Measurements from ENCODE around the gene PPM1E.

Gene PPM1E

GRCh38 chr17:58993311-58993710, 237.7 kb downstream of the PPM1E start:
- in situ Hi-C loops (cut with MboI; ENCODE audit: low sequenced_read_pairs), result no loop called here

- in situ Hi-C loops (cut with MboI; ENCODE audit: low sequenced_read_pairs), result no loop called here
Observed at GRCh38 chr17:58995247-58995940, 239.7 kb downstream of the PPM1E start.

DNA sequence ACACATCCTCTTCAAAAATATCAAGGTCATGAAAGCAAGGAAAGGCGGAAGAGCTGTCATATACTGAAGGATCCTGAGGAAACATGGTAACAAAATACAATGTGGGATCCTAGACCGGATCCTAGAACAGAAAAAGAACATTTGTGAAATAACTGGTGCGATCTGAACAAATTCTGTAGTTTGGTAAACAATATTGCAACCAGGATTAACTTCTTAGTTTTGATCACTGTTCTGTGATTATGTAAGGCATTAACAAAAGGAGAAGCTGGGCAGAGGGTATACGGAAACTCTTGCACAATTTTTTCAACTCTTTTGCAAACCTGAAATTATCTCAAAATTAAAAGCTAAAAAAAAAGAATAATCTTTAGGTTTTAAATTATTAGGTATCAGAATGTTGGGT, 241.3 kb downstream of the PPM1E start:
- in situ Hi-C loops (cut with MboI; ENCODE audit: low sequenced_read_pairs), result no loop called here

- in situ Hi-C loops (cut with MboI; ENCODE audit: low sequenced_read_pairs), result no loop called here
Observed at GRCh38 chr17:58997756-58998553, 242.3 kb downstream of the PPM1E start.

- in situ Hi-C loops (cut with MboI; ENCODE audit: low sequenced_read_pairs), result no loop called here
Observed at GRCh38 chr17:58998871-58999270, 243.2 kb downstream of the PPM1E start.

DNA sequence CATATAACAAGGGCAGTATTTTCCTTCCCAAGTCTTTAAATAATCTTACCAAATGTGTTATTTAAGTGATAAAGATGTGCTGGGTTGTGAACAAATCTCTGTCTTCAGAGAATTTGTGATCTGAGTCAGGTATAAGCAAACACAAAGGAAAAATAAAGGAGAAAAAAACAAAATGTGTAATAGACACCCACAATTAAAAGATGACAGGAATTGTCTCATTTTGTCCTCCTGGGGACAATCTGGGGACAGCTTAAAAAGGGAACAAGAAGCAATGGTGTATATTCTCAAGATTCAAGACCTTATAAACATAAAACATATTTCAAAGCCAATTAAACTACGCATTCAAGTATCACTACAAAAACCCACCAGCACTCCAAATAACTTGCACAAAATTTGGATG, 243.8 kb downstream of the PPM1E start:
- in situ Hi-C loops (cut with MboI; ENCODE audit: low sequenced_read_pairs), result no loop called here

DNA sequence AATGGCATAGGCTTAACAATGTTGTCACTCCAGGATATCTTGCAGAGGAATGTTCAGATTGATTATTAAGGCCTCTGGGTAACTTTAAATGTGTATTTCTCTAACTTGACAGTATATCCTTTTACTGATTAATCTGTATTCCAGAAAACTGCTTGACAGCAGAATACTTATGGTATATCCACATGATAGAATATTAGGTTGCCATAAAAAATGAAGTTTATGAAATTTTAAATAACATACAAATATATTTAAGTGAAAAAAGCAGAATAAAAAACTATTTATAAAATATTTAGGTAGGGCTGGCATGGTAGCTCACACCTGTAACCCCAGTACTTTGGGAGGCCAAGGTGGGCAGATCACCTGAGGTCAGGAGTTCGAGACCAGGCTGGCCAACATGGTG, 244.4 kb downstream of the PPM1E start:
- in situ Hi-C loops (cut with MboI; ENCODE audit: low sequenced_read_pairs), result loop anchor here (10.0 kb wide), 2 partner anchors 295 to 475 kb away; no protein-coding TSS in a partner anchor

GRCh38 chr17:59001158-59001814, 245.6 kb downstream of the PPM1E start:
- in situ Hi-C loops (cut with MboI; ENCODE audit: low sequenced_read_pairs), result loop anchor here (10.0 kb wide), 2 partner anchors 296 to 476 kb away; no protein-coding TSS in a partner anchor

GRCh38 chr17:59002126-59002525, 246.5 kb downstream of the PPM1E start:
- in situ Hi-C loops (cut with MboI; ENCODE audit: low sequenced_read_pairs), result loop anchor here (10.0 kb wide), 2 partner anchors 297 to 477 kb away; no protein-coding TSS in a partner anchor

- in situ Hi-C loops (cut with MboI; ENCODE audit: low sequenced_read_pairs), result loop anchor here (10.0 kb wide), 2 partner anchors 298 to 478 kb away; no protein-coding TSS in a partner anchor
Observed at GRCh38 chr17:59002848-59003247, 247.2 kb downstream of the PPM1E start.

GRCh38 chr17:59003860-59004259, 248.2 kb downstream of the PPM1E start:
- in situ Hi-C loops (cut with MboI; ENCODE audit: low sequenced_read_pairs), result loop anchor here (10.0 kb wide), 2 partner anchors 299 to 479 kb away; no protein-coding TSS in a partner anchor

DNA sequence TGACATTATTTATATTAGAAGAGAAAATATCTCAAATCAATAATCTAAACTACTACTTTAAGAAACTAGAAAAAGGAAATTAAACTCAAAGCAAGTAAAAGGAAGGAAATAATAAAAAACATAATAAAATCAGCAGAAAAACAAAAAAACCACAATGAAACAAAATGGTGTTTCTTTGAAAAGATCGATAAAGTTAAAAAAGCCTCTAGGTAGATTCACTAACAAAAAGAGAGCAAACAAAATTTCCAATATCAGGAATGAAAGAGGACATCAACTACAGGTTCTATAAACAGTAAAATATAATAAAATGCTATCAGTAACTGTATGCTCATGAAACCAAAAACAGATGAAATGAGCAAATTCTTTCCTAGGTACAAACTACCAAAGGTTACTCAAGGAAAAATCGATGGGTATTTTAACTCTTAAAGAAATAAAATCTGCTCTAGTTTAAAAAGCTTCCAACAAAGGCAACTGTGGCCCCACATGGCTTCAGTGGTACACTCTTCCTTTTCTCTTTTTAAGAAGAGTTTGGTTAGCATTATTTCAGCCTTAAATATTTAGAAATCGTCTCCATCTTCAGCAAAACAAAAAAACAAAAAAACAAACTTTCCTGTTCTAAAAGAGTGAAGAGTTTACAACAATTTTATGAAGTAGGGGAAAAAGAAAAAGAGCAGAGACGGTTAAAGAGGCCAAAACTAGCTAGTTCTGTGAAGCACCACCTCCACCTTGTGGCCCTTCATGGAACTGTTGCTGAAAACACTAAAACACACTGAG, 248.9 kb downstream of the PPM1E start:
- in situ Hi-C loops (cut with MboI; ENCODE audit: low sequenced_read_pairs), result loop anchor here (10.0 kb wide), 2 partner anchors 300 to 480 kb away; no protein-coding TSS in a partner anchor

DNA sequence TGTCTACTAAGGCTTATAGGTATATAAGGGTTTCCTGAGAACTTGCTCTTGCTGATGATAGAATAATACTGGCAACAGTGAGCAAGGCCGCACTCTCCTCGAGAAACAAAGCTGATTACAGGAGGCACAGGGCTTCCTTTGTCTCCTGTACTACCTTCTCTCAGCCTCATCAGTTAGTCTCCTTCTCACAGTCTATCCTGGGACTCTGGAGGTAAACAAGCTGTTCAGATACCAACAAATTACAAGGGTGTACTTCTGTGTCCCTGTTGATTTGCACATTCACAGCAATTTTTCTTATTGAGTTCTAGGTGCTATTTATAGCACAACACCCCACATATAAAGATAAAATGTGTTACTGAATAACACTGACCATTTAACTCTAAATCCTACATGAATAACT, 252.3 kb downstream of the PPM1E start:
- in situ Hi-C loops (cut with MboI; ENCODE audit: low sequenced_read_pairs), result loop anchor here (10.0 kb wide), 2 partner anchors 303 to 483 kb away; no protein-coding TSS in a partner anchor

DNA sequence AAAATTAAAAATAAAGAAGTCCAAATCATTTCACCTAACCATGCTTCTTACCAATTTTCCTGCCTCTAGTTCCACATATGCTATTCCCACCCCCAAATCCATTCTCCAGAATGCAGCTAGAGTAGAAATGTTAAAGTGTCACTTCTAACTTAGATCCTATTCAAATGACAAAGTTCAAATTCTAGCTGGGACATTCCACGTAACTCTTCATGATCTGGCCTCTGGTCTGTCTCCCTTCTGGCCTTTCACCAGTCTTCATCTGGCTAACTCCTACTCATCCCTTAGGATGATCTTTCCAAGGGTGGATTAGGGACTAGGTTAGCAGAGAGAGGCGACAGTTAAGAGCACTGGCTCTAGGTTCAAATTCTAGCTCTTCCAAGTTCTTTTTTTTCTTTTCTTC, 253.1 kb downstream of the PPM1E start:
- in situ Hi-C loops (cut with MboI; ENCODE audit: low sequenced_read_pairs), result loop anchor here (10.0 kb wide), 2 partner anchors 304 to 484 kb away; no protein-coding TSS in a partner anchor

- in situ Hi-C loops (cut with MboI; ENCODE audit: low sequenced_read_pairs), result no loop called here
Observed at GRCh38 chr17:59010026-59010425, 254.4 kb downstream of the PPM1E start.

DNA sequence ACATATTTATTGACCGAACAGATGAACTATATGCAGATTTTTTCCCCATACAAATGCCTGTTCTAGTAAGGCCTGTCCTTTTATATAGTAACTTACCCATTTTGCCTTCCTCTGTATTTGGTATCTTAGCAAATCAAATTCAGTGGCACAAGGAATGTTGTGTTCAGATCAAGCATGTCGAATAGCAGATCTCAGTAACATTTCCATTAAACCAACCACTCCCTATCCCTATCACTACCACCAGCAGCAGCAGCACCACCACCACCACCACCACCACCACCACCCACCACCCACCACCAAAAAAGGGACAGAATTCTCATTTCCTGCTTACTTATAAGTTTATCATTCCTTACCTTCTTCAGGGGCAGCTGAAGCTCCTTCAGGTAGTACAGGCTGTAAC, 256.3 kb downstream of the PPM1E start:
- in situ Hi-C loops (cut with MboI; ENCODE audit: low sequenced_read_pairs), result no loop called here

- in situ Hi-C loops (cut with MboI; ENCODE audit: low sequenced_read_pairs), result no loop called here
Observed at GRCh38 chr17:59018019-59018418, 262.4 kb downstream of the PPM1E start.

DNA sequence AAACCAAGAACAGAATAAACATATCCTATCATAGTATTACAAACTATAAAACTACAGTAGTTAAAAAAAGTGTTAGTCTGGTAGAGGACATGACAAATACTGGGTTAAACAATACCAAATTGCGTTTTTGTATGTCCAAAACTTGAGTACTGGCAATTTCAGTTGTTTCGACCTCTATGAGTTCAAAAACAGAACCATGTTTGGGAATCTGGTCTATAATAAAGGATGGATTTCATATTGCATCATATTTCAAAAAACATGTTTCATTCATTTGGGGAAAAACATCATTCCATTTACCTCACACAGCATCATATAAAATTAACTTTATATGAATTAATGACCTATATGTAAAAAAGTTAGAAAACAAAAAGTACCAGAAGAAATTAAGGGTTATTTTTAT, 269.3 kb downstream of the PPM1E start:
- in situ Hi-C loops (cut with MboI; ENCODE audit: low sequenced_read_pairs), result no loop called here

GRCh38 chr17:59026176-59026939, 270.7 kb downstream of the PPM1E start:
- in situ Hi-C loops (cut with MboI; ENCODE audit: low sequenced_read_pairs), result no loop called here

DNA sequence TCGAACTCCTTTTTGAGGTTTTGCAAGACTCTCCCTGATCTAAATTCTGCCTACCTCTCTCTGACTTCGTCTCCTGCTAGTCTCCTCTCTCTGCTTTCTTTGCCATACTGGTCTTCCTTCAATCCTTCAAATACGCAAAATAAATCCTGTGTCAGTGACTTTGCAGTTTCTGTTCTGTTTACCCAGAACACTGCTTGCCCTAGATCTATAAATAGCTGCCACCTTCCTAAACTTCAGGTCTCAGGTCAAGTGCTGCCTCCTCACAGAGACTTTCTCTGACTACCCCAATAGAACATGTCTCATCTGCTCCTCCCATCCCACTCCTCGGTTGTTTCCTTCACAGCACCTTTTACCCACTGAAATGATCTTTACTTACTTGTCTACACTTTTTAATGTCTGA, 272.1 kb downstream of the PPM1E start:
- in situ Hi-C loops (cut with MboI; ENCODE audit: low sequenced_read_pairs), result no loop called here

Data from HL-60/S4 (cell line).